Mammary epithelial cell (primary cell): ENCODE results near the gene CDS1.

ENCODE experiments used
- CTCF ChIP-seq, 2 donors: IDR thresholded peaks in 1 of 2; conservative IDR thresholded peaks in 1 of 2; 2 replicates each; pipeline ENCODE4 v1.5.1; 2011 to 2012; ENCODE audit warnings: inconsistent platforms in 2 of 2, low read length in 2 of 2, mild to moderate bottlenecking in 2 of 2, control low read depth in 1 of 2, low read depth in 1 of 2; ENCODE audit not compliant: insufficient read depth in 1 of 2; ENCODE audit errors: extremely low read depth in 1 of 2
- EZH2 ChIP-seq: IDR thresholded peaks from 2 replicates; pipeline ENCODE4 v1.6.1; 2012; ENCODE audit warnings: low read length, inconsistent platforms, borderline replicate concordance

- TF ChIP-seq CTCF (conservative IDR thresholded peaks at IDR 0.05 in 1 of 2, IDR thresholded peaks at IDR 0.05 in 1 of 2; ENCODE audit: extremely low read depth in 1 of 2, insufficient read depth in 1 of 2, low read depth in 1 of 2, low read length in 2 of 2) (no peak), EZH2 (no peak)
These were observed 1.0 kb downstream of the CDS1 start for GRCh38 chr4:84583876-84584380.
